AG08395 (cell line): ENCODE results near the gene CNKSR3.

ENCODE experiments used
- DNase-seq: peaks from one replicate; pipeline ENCODE4 v3.0.0; 2012; ENCODE audit warnings: mixed read lengths, low spot score

The CNKSR3 gene

GRCh38 chr6:154414021-154414813 is 96.3 kb downstream of the CNKSR3 start:
- DNase-seq: no peak

- no peak for DNase-seq
Observed at GRCh38 chr6:154412106-154412820, 98.2 kb downstream of the CNKSR3 start.

GRCh38 chr6:154411076-154411475 is 99.4 kb downstream of the CNKSR3 start:
- no peak for DNase-seq

GRCh38 chr6:154410619-154411072 is 99.8 kb downstream of the CNKSR3 start:
- DNase-seq: peak; percentile 91

- no peak for DNase-seq
Observed at GRCh38 chr6:154408891-154409500, 101.5 kb downstream of the CNKSR3 start.

- DNase-seq: no peak
Observed at GRCh38 chr6:154407440-154407839, 103.0 kb downstream of the CNKSR3 start.

GRCh38 chr6:154406869-154407268 is 103.6 kb downstream of the CNKSR3 start:
- DNase-seq: no peak

- DNase-seq: no peak
Observed at GRCh38 chr6:154406301-154406700, 104.2 kb downstream of the CNKSR3 start.

GRCh38 chr6:154404791-154405400 is 105.6 kb downstream of the CNKSR3 start:
- DNase-seq: peak; percentile 46

GRCh38 chr6:154403788-154404187 is 106.7 kb downstream of the CNKSR3 start:
- DNase-seq: peak; percentile 50

- DNase-seq: no peak
Observed at GRCh38 chr6:154402081-154402780, 108.3 kb downstream of the CNKSR3 start.

GRCh38 chr6:154399097-154399496 is 111.4 kb downstream of the CNKSR3 start:
- DNase-seq: peak; percentile 66

GRCh38 chr6:154397491-154398195 is 112.8 kb downstream of the CNKSR3 start:
- no peak for DNase-seq

GRCh38 chr6:154395878-154396277 is 114.6 kb downstream of the CNKSR3 start:
- DNase-seq: no peak

- DNase-seq: no peak
Observed at GRCh38 chr6:154395316-154395715, 115.2 kb downstream of the CNKSR3 start.

- DNase-seq: no peak
Observed at GRCh38 chr6:154394571-154394970, 115.9 kb downstream of the CNKSR3 start.

GRCh38 chr6:154390034-154390433 is 120.5 kb downstream of the CNKSR3 start:
- no peak for DNase-seq

- no peak for DNase-seq
Observed at GRCh38 chr6:154388803-154389202, 121.7 kb downstream of the CNKSR3 start.

GRCh38 chr6:154386848-154387717 is 123.4 kb downstream of the CNKSR3 start:
- peak; percentile 65 for DNase-seq

- DNase-seq: no peak
Observed at GRCh38 chr6:154384191-154384590, 126.3 kb downstream of the CNKSR3 start.
